Hepatocyte (in vitro differentiated cells): Measurements from ENCODE around the gene MYO3A. TPM values are rescaled to one million over a fixed set of nuclear protein-coding genes. Genes with fewer than 3 reads are reported as not detected.
"Not testable (repeated sequence)": the region's sequence is repeated elsewhere in the genome, so short reads cannot be mapped to it uniquely, and the experiment has no call there.

Experiments used
- DNase-seq: peaks from one replicate; pipeline ENCODE4 v3.0.0-alpha.2; 2016; ENCODE audit warnings: low spot score
- H2AFZ ChIP-seq: fragments of 200-600 bp; sonication (generic); 2 replicates; pipeline ENCODE4 v1.6.0; 2016; ENCODE audit warnings: antibody characterized with exemption, mild to moderate bottlenecking
- H3K27ac ChIP-seq: fragments of 200-600 bp; sonication (generic); 2 replicates; pipeline ENCODE4 v1.5.1; 2016; ENCODE audit warnings: mild to moderate bottlenecking
- H3K27me3 ChIP-seq: fragments of 200-600 bp; sonication (generic); 2 replicates; pipeline ENCODE4 v1.6.1; 2016
- H3K36me3 ChIP-seq: fragments of 200-600 bp; sonication (generic); replicated peaks from 2 replicates; pipeline ENCODE4 v1.5.1; 2016; ENCODE audit warnings: low read depth; ENCODE audit not compliant: insufficient read depth
- H3K4me1 ChIP-seq: fragments of 200-600 bp; sonication (generic); 2 replicates; pipeline ENCODE4 v1.5.1; 2016; ENCODE audit warnings: mild to moderate bottlenecking, moderate library complexity; ENCODE audit not compliant: insufficient read depth
- H3K4me2 ChIP-seq: fragments of 200-600 bp; sonication (generic); 2 replicates; pipeline ENCODE4 v1.6.0; 2016
- H3K4me3 ChIP-seq: fragments of 200-600 bp; sonication (generic); 2 replicates; pipeline ENCODE4 v1.5.1; 2016; ENCODE audit warnings: mild to moderate bottlenecking
- H3K79me2 ChIP-seq: fragments of 200-600 bp; sonication (generic); 2 replicates; pipeline ENCODE4 v1.6.0; 2017; ENCODE audit warnings: mild to moderate bottlenecking
- H3K9me2 ChIP-seq: fragments of 200-600 bp; sonication (generic); replicated peaks from 2 replicates; pipeline ENCODE4 v1.6.0; 2017; ENCODE audit warnings: mild to moderate bottlenecking; ENCODE audit not compliant: insufficient read depth
- H3K9me3 ChIP-seq: fragments of 200-600 bp; sonication (generic); 2 replicates; pipeline ENCODE4 v1.5.1; 2016; ENCODE audit warnings: low read depth, mild to moderate bottlenecking
- H4K20me1 ChIP-seq: fragments of 200-600 bp; sonication (generic); 2 replicates; pipeline ENCODE4 v1.6.0; 2016; ENCODE audit warnings: mild to moderate bottlenecking; ENCODE audit not compliant: insufficient read depth, poor library complexity, severe bottlenecking
- CTCF ChIP-seq: fragments of 200-600 bp; sonication (generic); IDR thresholded peaks from 2 replicates; pipeline ENCODE4 v1.5.1; 2016; ENCODE audit warnings: antibody characterized with exemption, mild to moderate bottlenecking; ENCODE audit not compliant: poor library complexity
- EZH2 ChIP-seq: fragments of 200-600 bp; sonication (generic); IDR thresholded peaks from 2 replicates; pipeline ENCODE4 v1.6.1; 2016; ENCODE audit warnings: antibody characterized with exemption, mild to moderate bottlenecking, borderline replicate concordance
- EZH2phosphoT487 ChIP-seq: fragments of 200-600 bp; sonication (generic); IDR thresholded peaks from one replicate; pipeline ENCODE4 v1.6.1; 2018; ENCODE audit warnings: antibody characterized with exemption, mild to moderate bottlenecking, low read depth, moderate library complexity; ENCODE audit not compliant: unreplicated experiment, severe bottlenecking
- WGBS: methylation state at CpG from one replicate; pipeline ENCODE4 v1.1.6; 2016; ENCODE audit warnings: low lambda C conversion rate; ENCODE audit errors: missing lambda C conversion rate; 5-methylcytosine and 5-hydroxymethylcytosine counted together
- polyA plus RNA-seq: library from polyadenylated mRNA; unstranded; fragments of >200 nt; fragmentation: Nextera tagmentation; extraction: Ambion mirVana; gene quantifications from 2 replicates; pipeline ENCODE4 v1.2.1, GENCODE V29; 2016
- total RNA-seq: library from RNA; depleted of rRNA; stranded (reverse); fragments of >200 nt; gene quantifications from 2 replicates; pipeline ENCODE4 v1.2.3, GENCODE V29; 2014

Gene MYO3A
- total and polyA plus RNA-seq, 2 experiments from 2014 or later, result 0.93 to 1.1 TPM

- no peaks in the 10 kb centered on the region for H3K79me2 ChIP-seq
- no peak for DNase-seq
- no peak overlapping the region for H3K4me3 ChIP-seq
- H3K4me1 ChIP-seq, result no peaks in the 10 kb centered on the region
- H3K27ac ChIP-seq, result no peak overlapping the region
- no peak overlapping the region for H3K4me2 ChIP-seq
- no peak overlapping the region for H2AFZ ChIP-seq
- H3K27me3 ChIP-seq, result no peaks in the 10 kb centered on the region
- H3K9me2 ChIP-seq, result no peaks in the 10 kb centered on the region
- WGBS, result 91% methylated on average over 4 of the region's 4 CpGs
- no peaks in the 10 kb centered on the region for H4K20me1 ChIP-seq
- TF ChIP-seq EZH2 (no peak), EZH2phosphoT487 (no peak), CTCF (no peak)
- H3K9me3 ChIP-seq, result no peaks in the 10 kb centered on the region
- H3K36me3 ChIP-seq, result no peaks in the 10 kb centered on the region
These were observed 65.4 kb downstream of the MYO3A start for GRCh38 chr10:25999295-25999981.

DNA sequence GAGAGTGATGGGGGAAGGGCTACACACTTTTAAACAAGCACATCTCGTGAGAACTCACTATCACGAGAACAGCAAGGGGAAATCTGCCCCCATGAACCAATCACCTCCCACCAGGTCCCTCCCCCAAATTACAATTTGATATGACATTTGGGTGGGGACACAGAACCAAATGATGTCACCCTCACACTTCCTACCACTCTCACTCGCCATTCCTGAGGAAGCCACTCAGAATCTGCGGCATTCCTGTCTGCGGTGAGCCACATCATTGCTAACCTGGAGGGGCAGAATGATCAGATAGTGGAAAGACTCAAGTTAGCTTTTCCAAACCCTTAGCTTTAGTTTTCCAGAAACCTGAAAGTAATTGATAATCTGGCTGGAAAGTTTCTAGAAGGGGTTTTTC, 66.9 kb downstream of the MYO3A start:
- TF ChIP-seq CTCF (no peak), EZH2 (no peak), EZH2phosphoT487 (no peak)
- WGBS, result 92% methylated on average over 5 of the region's 5 CpGs

GRCh38 chr10:26002466-26002865, 68.4 kb downstream of the MYO3A start:
- not testable (repeated sequence) for H3K4me2 ChIP-seq, H3K27ac ChIP-seq, H3K4me1 ChIP-seq, H3K79me2 ChIP-seq, H3K9me2 ChIP-seq, H3K27me3 ChIP-seq, H4K20me1 ChIP-seq, H3K36me3 ChIP-seq, DNase-seq, H3K9me3 ChIP-seq, H3K4me3 ChIP-seq, H2AFZ ChIP-seq
- 91% methylated on average over 7 of the region's 7 CpGs for WGBS

More for the DNA sequence above, 66.9 kb downstream of the MYO3A start:
- no peaks in the 10 kb centered on the region for H4K20me1 ChIP-seq
- no peaks in the 10 kb centered on the region for H3K27me3 ChIP-seq
- H3K4me2 ChIP-seq, result no peak overlapping the region
- H3K27ac ChIP-seq, result no peak overlapping the region
- no peak for DNase-seq
- H3K4me1 ChIP-seq, result no peaks in the 10 kb centered on the region
- no peaks in the 10 kb centered on the region for H3K9me2 ChIP-seq
- no peaks in the 10 kb centered on the region for H3K79me2 ChIP-seq
- H3K9me3 ChIP-seq, result no peaks in the 10 kb centered on the region
- H3K36me3 ChIP-seq, result no peaks in the 10 kb centered on the region
- no peak overlapping the region for H2AFZ ChIP-seq
- no peak overlapping the region for H3K4me3 ChIP-seq

GRCh38 chr10:26015092-26015491, 81.1 kb downstream of the MYO3A start:
- 46% methylated on average over 1 of the region's 1 CpG for WGBS
- no peak overlapping the region for H3K4me2 ChIP-seq
- H3K9me3 ChIP-seq, result no peaks in the 10 kb centered on the region
- H3K36me3 ChIP-seq, result no peaks in the 10 kb centered on the region
- TF ChIP-seq EZH2phosphoT487 (no peak), CTCF (no peak), EZH2 (no peak)
- no peak for DNase-seq
- H3K27me3 ChIP-seq, result no peaks in the 10 kb centered on the region
- no peaks in the 10 kb centered on the region for H3K9me2 ChIP-seq
- H2AFZ ChIP-seq, result no peak overlapping the region
- no peaks in the 10 kb centered on the region for H3K4me1 ChIP-seq
- H3K4me3 ChIP-seq, result no peak overlapping the region
- no peaks in the 10 kb centered on the region for H4K20me1 ChIP-seq
- H3K27ac ChIP-seq, result no peak overlapping the region
- no peaks in the 10 kb centered on the region for H3K79me2 ChIP-seq
